ENCODE data around the gene NECTIN4. TPM values are rescaled to one million over a fixed set of nuclear protein-coding genes. Genes with fewer than 3 reads are reported as not detected.

Gene NECTIN4
- total and polyA plus RNA-seq, 2 of the 13 experiments (the other 11 are each of a cell fraction or from before 2014, with no cell fraction given): 5.9 to 12.4 TPM

- TF ChIP-seq ZBTB43 (CRISPR knock-in tag; conservative IDR thresholded peaks at IDR 0.05) (peak; percentile 71; the same call in 1 of the 2 replicates), ZMYM4 (CRISPR knock-in tag; IDR thresholded peaks at IDR 0.05) (no peak)
Measured at GRCh38 chr1:161021970-161022353, 67.4 kb downstream of the NECTIN4 start (continued).

GRCh38 chr1:161021165-161021969, 68.0 kb downstream of the NECTIN4 start:
- peak; percentile 88 for DNase-seq (ENCODE audit: low spot score)
- POLR2A ChIA-PET: interaction anchor here (0.7 to 2.3 kb wide), 18 partner anchors 8 to 204 kb away, joined by 3 to 60 read pairs (median 5); partner anchors contain the start of genes DEDD, KLHDC9, NIT1 and PFDN2
- CTCF ChIA-PET (ENCODE audit: low intra/inter-chr PET ratio, low total read pairs): interaction anchor here (1.8 kb wide), 1 partner anchor 25 kb away, joined by 4 read pairs; no protein-coding TSS in a partner anchor
- no peaks in the 10 kb centered on the region for H3K36me3 ChIP-seq (replicated peaks in 1 of 2; ENCODE audit: control insufficient read depth in 1 of 2, insufficient read depth in 2 of 2, low read length in 2 of 2)
- H3K4me2 ChIP-seq (ENCODE audit: low read depth, low read length): peak overlapping the region; percentile 77
- H3K27ac ChIP-seq (ENCODE audit: extremely low read length, insufficient read depth, low read length): peak overlapping the region; percentile 75
- peak overlapping the region; percentile 76 for H3K9ac ChIP-seq (ENCODE audit: insufficient read depth, low read depth, low read length)
- peak overlapping the region; percentile 66 for H2AFZ ChIP-seq (ENCODE audit: low read length)
- no peaks in the 10 kb centered on the region for H3K9me3 ChIP-seq (ENCODE audit: low read length)
- intact Hi-C loops (cut with micrococcal nuclease; ENCODE audit: unreplicated experiment): loop anchor here (1.0 kb wide), 1 partner anchor 8 kb away; no protein-coding TSS in a partner anchor
- FAIRE-seq: peak; percentile 63
- H4K20me1 ChIP-seq (ENCODE audit: insufficient read depth, low read length): 0 out of 2 replicates have a peak, but pooled peaks cover 3% of the 10 kb centered on the region
- H3K4me1 ChIP-seq (ENCODE audit: insufficient read depth, low read length): peaks cover 51% of the 10 kb centered on the region
- H3K27me3 ChIP-seq (ENCODE audit: control insufficient read depth in 1 of 2, insufficient read depth in 2 of 2, low read length in 2 of 2): no peaks in the 10 kb centered on the region; a peak in 1 of 5 replicates
- in situ Hi-C loops (cut with HindIII; ENCODE audit: extremely low pct_ligation_motif_present, low pct_unique_long_range_greater_than_20kb): no loop called here
- peak; percentile 91 for ATAC-seq
- under 1% methylated on average over 19 of the region's 34 CpGs for WGBS (ENCODE audit: low lambda C conversion rate)
- peaks cover 32% of the 10 kb centered on the region for H3K79me2 ChIP-seq (ENCODE audit: insufficient read depth, low read length)
- BruUV-seq (replicated peaks): TSS peak; percentile 85
- peak overlapping the region; percentile 64 to 87 (median 84) for H3K4me3 ChIP-seq (replicated peaks in 1 of 3; ENCODE audit: insufficient read depth in 1 of 3, low read depth in 2 of 3, low read length in 3 of 3)
- TF ChIP-seq ZNF256 (CRISPR knock-in tag; conservative IDR thresholded peaks at IDR 0.05) (peak; percentile 77; the same call in 1 of the 2 replicates), ZNF770 (CRISPR knock-in tag; IDR thresholded peaks at IDR 0.05) (peak; percentile 99), HOXA5 (CRISPR knock-in tag; IDR thresholded peaks at IDR 0.05) (0 out of 2 replicates have a peak, but pooled peaks have one; percentile 36), ZNF20 (CRISPR knock-in tag; IDR thresholded peaks at IDR 0.05) (no peak), DMAP1 (CRISPR knock-in tag; IDR thresholded peaks at IDR 0.05) (peak; percentile 12; the same call in 1 of the 2 replicates), MED13 (CRISPR knock-in tag; IDR thresholded peaks at IDR 0.05) (no peak), ATAD3A (CRISPR knock-in tag; IDR thresholded peaks at IDR 0.05) (no peak), SRY (CRISPR knock-in tag; IDR thresholded peaks at IDR 0.05) (no peak), ZNF331 (CRISPR knock-in tag; IDR thresholded peaks at IDR 0.05) (no peak), THRA (CRISPR knock-in tag; IDR thresholded peaks at IDR 0.05; ENCODE audit: borderline replicate concordance) (no peak), ZNF597 (CRISPR knock-in tag; IDR thresholded peaks at IDR 0.05) (no peak), ZNF891 (CRISPR knock-in tag; IDR thresholded peaks at IDR 0.05) (0 out of 2 replicates have a peak, but pooled peaks have one; percentile 12), ZBTB43 (CRISPR knock-in tag; conservative IDR thresholded peaks at IDR 0.05) (peak; percentile 70)

Measured in HepG2 (cell line).